DMS53 treated with DMSO at 0.1 percent for 48 hours (cell line): ENCODE measurements around the gene ST6GALNAC1.
A peak's percentile ranks its signal among the peaks of the same experiment; 100 is the strongest.

Source experiments
- DNase-seq: peaks from one replicate; lab custom pipeline; 2025; ENCODE audit not compliant: unreplicated experiment; lab: John Stamatoyannopoulos, UW

The ST6GALNAC1 gene

DNA sequence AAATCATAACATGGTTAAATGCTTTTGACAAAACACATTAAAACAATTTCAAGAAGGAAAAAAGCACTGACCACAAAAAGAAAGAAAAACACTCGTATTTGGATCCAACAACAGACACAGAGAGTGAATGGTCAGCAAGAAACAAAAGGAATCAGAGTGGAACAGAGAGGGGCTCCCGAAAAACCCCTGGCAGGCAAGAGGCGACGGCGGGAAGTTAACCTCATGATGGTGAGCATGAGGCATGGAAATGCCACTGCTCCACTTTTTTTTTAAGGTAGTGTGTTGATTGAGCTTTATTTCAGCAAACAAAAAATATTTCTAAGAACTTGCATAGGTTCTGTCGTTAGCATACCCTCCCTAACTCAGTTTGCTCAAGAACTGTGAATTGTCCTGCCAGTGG lies 32.1 kb upstream of the ST6GALNAC1 start:
- DNase-seq: no peak

DNA sequence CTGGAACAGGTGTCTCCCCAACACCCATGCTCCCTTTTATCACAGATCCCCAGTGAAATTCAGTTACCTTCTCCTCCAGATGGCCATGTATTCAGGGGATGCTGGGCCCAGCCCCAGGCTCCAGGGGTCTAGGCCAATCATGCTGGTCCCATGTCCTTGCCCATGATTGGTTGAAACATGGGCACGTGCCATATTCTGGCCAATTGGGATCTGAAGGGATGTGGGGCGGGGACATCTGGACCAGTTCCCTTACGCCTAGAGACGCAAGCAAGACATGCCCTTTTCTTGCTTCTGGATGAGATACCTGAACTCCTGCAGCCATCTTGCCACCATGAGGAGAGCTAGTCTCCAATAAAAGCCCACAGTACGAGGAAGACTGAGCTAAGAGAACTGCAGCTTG lies 31.0 kb upstream of the ST6GALNAC1 start:
- DNase-seq: no peak

DNA sequence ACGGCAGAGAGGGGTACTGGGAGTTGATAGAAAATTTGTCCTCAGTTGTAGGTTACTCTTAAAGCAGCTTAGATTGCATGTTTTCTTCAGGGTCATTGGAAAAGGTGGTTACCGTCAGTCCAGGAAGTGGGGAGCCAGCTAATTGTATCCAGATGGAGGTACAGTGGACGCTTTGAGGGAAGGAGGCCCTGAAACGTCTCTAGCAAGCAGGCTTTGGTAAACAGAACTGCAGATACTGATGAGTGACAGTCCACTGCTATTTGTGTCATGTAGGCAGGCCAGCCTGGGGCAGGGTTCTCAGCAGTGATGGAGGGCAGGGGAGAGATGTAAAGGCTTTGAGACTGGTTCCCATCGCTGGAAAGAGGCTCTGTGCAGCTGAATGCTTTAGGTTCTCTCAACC lies 30.2 kb upstream of the ST6GALNAC1 start:
- no peak for DNase-seq

GRCh38 chr17:76672892-76673291 lies 29.3 kb upstream of the ST6GALNAC1 start:
- DNase-seq: no peak

- DNase-seq: peak; percentile 54
Measured at GRCh38 chr17:76672270-76672851, 28.8 kb upstream of the ST6GALNAC1 start.

GRCh38 chr17:76671912-76672262 lies 28.3 kb upstream of the ST6GALNAC1 start:
- no peak for DNase-seq

DNA sequence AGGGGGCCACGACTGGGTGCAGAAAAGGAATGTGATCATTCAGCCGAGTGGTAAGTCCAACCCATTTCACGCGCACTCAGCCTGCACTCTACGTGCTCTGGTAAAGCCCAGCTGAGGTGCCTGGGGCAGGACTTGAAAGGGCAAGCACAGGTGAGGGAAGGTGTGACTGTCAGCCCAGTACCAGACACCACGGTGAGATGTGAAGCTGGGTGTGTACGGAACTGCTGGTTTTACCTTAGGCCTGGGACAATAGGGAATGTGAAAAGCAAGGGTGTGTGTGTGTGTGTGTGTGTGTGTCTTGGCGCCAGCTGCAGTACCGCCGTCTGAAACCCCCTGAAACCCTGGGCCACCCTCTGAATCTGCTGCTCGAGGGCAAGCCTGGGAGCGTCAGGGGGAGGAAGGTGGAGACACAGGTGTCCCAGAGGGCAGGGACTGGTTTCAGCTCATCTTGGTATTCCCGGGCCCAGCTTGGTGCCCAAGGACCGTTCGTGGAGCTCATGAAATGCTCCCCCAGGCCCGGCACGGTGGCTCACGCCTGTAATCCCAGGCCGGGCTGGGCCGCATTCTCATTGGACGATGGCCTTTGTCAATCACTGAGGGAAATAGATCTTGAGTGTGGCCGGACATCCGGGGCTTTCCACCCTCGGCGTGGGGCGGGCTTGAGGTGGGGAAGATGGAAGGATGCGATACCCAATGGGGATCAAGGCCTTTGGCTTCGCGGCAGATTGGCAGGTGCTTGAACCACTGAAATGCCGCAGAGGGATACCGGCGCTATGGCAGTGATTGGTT lies 27.8 kb upstream of the ST6GALNAC1 start:
- DNase-seq: peak; percentile 99

GRCh38 chr17:76670718-76671122 lies 27.2 kb upstream of the ST6GALNAC1 start:
- DNase-seq: peak; percentile 10

GRCh38 chr17:76670020-76670717 lies 26.6 kb upstream of the ST6GALNAC1 start:
- no peak for DNase-seq

DNA sequence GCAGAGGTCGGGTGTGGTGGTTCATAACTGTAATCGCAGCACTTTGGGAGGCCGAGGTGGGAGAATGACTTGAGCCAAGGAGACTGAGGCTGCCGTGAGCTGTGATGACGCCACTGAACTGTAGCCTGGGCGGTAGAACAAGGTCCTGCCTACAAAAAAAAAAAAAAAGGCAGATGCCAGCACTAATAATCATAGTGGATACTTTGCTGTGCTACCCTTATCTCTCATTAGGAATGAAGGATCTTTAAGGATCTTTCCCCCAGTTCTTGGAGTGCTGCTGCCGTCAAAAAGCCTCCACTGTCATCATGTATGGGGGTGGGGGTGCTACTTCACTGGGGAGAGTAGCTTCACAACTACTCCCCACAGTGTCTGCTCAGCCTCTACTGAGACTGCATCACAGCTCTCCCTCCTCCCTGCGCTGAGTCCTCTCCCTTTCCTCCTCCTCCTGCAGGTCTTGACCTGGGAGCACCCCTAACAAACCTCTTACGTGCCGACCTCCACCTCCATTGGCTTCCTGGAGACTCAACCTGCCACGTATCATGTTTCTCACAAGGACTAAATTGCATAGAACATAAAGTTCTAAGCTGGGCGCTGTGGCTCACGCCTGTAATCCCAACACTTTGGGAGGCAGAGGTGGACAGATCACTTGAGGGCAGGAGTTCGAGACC lies 24.4 kb upstream of the ST6GALNAC1 start:
- DNase-seq: no peak

- no peak for DNase-seq
Measured at GRCh38 chr17:76667491-76667755, 23.9 kb upstream of the ST6GALNAC1 start.

DNA sequence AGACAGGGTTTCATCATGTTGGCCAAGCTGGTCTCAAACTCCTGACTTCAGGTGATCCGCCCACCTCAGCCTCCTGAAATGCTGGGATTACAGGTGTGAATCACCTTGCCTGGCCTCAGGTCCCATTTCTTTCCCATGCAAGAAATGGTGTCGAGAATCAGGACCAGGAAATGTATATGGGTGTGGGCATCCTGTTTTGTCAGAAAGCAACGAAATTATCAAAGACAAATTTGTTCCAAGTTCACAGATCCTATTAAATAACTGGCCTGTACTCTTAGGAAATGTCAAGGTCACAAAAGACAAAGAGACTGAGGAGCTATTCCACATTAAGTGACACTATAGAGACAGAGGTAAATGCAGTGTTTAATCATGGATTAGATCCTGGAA lies 17.1 kb upstream of the ST6GALNAC1 start:
- DNase-seq: no peak

GRCh38 chr17:76659928-76660655 lies 16.5 kb upstream of the ST6GALNAC1 start:
- no peak for DNase-seq

- DNase-seq: no peak
Measured at GRCh38 chr17:76658242-76658662, 14.7 kb upstream of the ST6GALNAC1 start.

- DNase-seq: no peak
Measured at GRCh38 chr17:76657505-76658241, 14.1 kb upstream of the ST6GALNAC1 start.

DNA sequence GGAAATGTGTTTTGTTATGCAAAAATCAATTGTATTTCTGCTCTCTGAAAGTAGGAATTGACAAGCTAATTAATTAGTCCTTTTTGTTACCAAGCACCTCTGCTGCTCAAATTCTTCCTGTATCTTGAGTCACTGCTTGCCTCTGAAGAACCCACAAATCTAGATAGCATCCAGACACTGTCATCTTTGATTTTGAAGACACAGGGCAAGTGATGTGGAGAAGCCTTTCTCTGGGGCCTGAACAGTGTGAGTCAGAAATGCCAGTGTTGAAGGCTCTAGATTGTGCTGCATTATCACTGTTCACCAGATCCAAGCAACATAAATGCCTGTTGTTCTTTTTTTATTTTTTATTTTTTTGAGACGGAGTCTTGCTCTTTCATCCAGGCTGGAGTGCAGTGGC lies 10.9 kb upstream of the ST6GALNAC1 start:
- DNase-seq: no peak

DNA sequence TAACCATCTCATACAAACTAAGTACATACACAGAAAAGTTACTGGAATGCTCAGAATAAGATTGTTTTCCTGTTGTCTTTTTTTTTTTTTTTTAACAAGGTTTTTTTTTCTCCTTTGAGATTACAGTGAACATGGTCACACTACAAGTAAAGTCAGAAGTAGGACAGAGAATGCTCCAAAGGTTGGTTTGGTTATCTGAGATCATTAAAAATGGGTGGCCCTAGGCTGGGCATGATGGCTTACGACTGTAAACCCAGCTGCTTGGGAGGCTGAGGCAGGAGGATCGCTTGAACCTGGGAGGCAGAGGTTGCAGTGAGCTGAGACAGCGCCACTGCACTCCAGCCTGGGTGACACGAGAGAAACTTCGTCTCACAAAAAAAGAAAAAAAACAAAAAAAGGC lies 6.9 kb upstream of the ST6GALNAC1 start:
- no peak for DNase-seq

- no peak for DNase-seq
Measured at GRCh38 chr17:76646712-76647111, 3.2 kb upstream of the ST6GALNAC1 start.

DNA sequence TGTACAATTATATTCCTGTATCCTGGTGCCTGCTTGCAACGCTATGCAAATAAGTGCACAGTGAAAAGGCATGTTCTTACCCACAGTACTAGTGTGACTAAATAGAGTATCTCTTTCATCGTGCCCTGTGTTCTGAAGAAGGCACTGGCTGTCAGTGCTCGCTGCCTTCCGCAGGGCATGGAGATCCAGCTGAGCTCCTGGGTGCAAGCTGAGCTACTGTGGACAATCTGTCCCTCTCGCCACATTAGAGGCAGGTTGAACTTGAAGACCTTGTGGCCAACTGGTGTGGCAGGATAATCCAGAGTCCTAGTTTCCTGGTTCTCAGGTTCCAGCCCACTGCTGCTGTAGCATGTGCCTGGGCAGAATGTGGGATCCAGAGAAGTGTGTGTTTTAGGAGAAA lies 1.9 kb upstream of the ST6GALNAC1 start:
- peak; percentile 38 for DNase-seq

DNA sequence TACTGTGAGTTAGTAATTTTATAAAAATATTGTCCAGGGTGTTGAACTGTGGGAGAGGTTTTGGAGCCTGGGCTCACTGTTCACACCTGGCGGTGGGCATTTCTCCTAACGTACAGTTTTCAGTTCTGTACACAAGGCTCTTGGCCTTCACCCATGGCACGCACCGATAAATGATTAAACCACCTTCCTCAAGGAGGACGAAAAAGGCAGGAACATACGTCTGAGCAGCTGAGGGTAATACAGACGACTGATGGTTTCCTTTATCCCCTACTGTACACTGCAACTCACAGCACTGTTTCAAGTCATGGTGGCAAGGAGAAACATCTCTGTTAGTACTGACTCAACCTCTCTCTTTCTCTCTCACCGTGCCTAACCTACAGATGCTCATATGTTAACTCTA lies 1.4 kb upstream of the ST6GALNAC1 start:
- peak; percentile 43 for DNase-seq

GRCh38 chr17:76642994-76643393 lies 563 bp downstream of the ST6GALNAC1 start:
- DNase-seq: no peak
